HepG2 (cell line): ENCODE measurements around the gene ADGRV1.

Experiments used
- BHLHE40 ChIP-seq: IDR thresholded peaks from 2 replicates; pipeline ENCODE4 v1.6.1; 2011; ENCODE audit warnings: low read length, improper control_type of control experiment
- HNRNPK ChIP-seq: fragments of 200-400 bp; formaldehyde crosslinking; IDR thresholded peaks from 2 replicates; pipeline ENCODE4 v1.6.1; 2018; ENCODE audit warnings: low read length, low read depth, moderate library complexity, mild to moderate bottlenecking; ENCODE audit not compliant: poor library complexity, severe bottlenecking
- POLR2A ChIP-seq, 2 experiments: IDR thresholded peaks; 2 replicates each; pipeline ENCODE4 v1.6.1; 2011; ENCODE audit warnings: low read depth in 2 of 2, low read length in 2 of 2, mild to moderate bottlenecking in 1 of 2, moderate library complexity in 1 of 2; ENCODE audit not compliant: insufficient read depth in 1 of 2
- TBX2 ChIP-seq: sonication (generic); formaldehyde crosslinking; IDR thresholded peaks from 2 replicates; pipeline ENCODE4 v1.5.0; 2020; ENCODE audit warnings: missing genetic modification reagents, mild to moderate bottlenecking, borderline replicate concordance
- TF ChIP-seq, protein P1 (sequence below): sonication (generic); formaldehyde crosslinking; IDR thresholded peaks from 2 replicates; pipeline ENCODE4 v1.5.0; 2020; ENCODE audit warnings: mild to moderate bottlenecking, missing genetic modification reagents, moderate library complexity

DNA sequence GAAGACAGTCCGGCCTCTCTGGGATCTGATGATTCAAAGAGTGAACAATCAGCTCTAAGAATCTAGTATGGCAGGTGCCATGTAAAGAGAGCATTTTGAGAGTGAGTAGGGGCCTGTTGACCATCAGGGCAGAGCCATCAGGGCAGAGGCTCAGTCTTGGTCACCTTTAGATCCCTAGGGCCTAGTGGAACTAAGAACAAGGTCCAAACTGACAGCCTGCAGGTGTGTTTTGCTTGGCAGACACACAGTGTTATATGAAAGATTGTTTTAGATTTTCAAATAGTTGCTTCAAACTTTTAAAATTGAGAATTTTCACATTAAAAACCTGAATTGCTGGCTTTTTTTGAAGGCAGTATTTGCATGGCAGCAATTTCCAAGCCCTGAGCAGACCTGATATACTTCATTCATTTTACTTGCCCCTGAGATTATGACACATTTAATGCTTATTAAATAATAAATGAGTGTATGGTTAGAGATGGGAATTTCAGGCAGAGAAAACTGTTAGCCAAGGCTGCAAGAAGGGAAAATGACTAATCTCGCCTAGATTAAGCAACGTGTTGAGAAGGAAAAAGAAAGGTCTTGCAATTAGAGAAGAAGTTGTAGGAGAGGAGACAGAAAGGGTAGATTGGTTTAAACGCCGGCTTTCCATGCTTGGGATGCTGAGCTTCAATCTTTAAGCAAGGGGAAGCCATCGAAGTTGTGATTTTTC, 544.9 kb downstream of the ADGRV1 start:
- TF ChIP-seq, protein P1, sequence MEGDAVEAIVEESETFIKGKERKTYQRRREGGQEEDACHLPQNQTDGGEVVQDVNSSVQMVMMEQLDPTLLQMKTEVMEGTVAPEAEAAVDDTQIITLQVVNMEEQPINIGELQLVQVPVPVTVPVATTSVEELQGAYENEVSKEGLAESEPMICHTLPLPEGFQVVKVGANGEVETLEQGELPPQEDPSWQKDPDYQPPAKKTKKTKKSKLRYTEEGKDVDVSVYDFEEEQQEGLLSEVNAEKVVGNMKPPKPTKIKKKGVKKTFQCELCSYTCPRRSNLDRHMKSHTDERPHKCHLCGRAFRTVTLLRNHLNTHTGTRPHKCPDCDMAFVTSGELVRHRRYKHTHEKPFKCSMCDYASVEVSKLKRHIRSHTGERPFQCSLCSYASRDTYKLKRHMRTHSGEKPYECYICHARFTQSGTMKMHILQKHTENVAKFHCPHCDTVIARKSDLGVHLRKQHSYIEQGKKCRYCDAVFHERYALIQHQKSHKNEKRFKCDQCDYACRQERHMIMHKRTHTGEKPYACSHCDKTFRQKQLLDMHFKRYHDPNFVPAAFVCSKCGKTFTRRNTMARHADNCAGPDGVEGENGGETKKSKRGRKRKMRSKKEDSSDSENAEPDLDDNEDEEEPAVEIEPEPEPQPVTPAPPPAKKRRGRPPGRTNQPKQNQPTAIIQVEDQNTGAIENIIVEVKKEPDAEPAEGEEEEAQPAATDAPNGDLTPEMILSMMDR (CRISPR knock-in tag), result no peak
- TF ChIP-seq TBX2 (CRISPR knock-in tag), result no peak
- TF ChIP-seq POLR2A (IDR thresholded peaks at IDR 0.05; ENCODE audit: insufficient read depth in 1 of 2, low read depth in 2 of 2, low read length in 2 of 2), result no peak
- TF ChIP-seq BHLHE40, result no peak
- TF ChIP-seq HNRNPK, result no peak
